H1 (cell line): ENCODE data around the gene CYSLTR1. TPM values are rescaled to one million over a fixed set of nuclear protein-coding genes. Genes with fewer than 3 reads are reported as not detected.

ENCODE experiments used
- CTCF ChIA-PET: fragments of 300-600 bp; sonication (Branson Sonifier 250); formaldehyde crosslinking; loops from one replicate; lab custom pipeline; 2021; ENCODE audit not compliant: partially characterized antibody; lab: Charles Lee
- POLR2A ChIA-PET: fragments of 300-600 bp; sonication (Branson Sonifier 250); formaldehyde crosslinking; loops from one replicate; lab custom pipeline; 2021; ENCODE audit warnings: inconsistent platforms; ENCODE audit not compliant: partially characterized antibody; lab: Charles Lee
- DNase-seq, 2 experiments: peaks; one replicate each; pipeline versions ENCODE4 v3.0.0 to v3.0.0-alpha.2; 2010 to 2022; ENCODE audit warnings: low spot score in 2 of 2, low read depth in 1 of 2, mixed read lengths in 1 of 2
- FAIRE-seq: peaks from 2 replicates; lab custom pipeline; 2011; peaks lifted over from hg19 to GRCh38; lab: Jason Lieb, UNC
- H2AFZ ChIP-seq: 2 replicates; pipeline ENCODE4 v1.8.1; 2012; ENCODE audit warnings: low read length, inconsistent platforms
- H2AK5ac ChIP-seq: 2 replicates; pipeline ENCODE4 v1.6.1; 2013; ENCODE audit warnings: low read depth, low read length
- H2BK120ac ChIP-seq: replicated peaks from 2 replicates; pipeline ENCODE3; 2013; ENCODE audit warnings: low read depth, low read length, inconsistent platforms
- H2BK12ac ChIP-seq: 2 replicates; pipeline ENCODE4 v1.6.1; 2013; ENCODE audit warnings: low read depth, low read length
- H2BK15ac ChIP-seq: 2 replicates; pipeline ENCODE4 v1.6.1; 2013; ENCODE audit warnings: low read length
- H2BK20ac ChIP-seq: 2 replicates; pipeline ENCODE4 v1.6.1; 2013; ENCODE audit warnings: low read length
- H2BK5ac ChIP-seq: 2 replicates; pipeline ENCODE4 v1.6.1; 2013; ENCODE audit warnings: low read depth, low read length
- H3K14ac ChIP-seq: 2 replicates; pipeline ENCODE4 v1.6.1; 2013; ENCODE audit warnings: inconsistent platforms; ENCODE audit not compliant: insufficient read length
- H3K18ac ChIP-seq: 2 replicates; pipeline ENCODE4 v1.6.1; 2013; ENCODE audit warnings: low read length; ENCODE audit errors: extremely low read depth
- H3K23ac ChIP-seq: 2 replicates; pipeline ENCODE4 v1.6.1; 2013; ENCODE audit warnings: inconsistent platforms; ENCODE audit not compliant: insufficient read length
- H3K23me2 ChIP-seq: 2 replicates; pipeline ENCODE4 v1.6.1; 2013; ENCODE audit warnings: low read depth, low read length
- H3K27ac ChIP-seq: 2 replicates; pipeline ENCODE4 v1.6.1; 2011; ENCODE audit warnings: low read depth, low read length, inconsistent platforms
- H3K27me3 ChIP-seq, 4 experiments: replicated peaks in 1 of 4; 1 replicate in 1 of 4; 2 replicates in 3 of 4; pipeline versions ENCODE4 v1.6.1 to v1.8.1; 2011 to 2013; ENCODE audit warnings: low read length in 3 of 4, mild to moderate bottlenecking in 3 of 4, inconsistent platforms in 2 of 4, mixed read lengths in 2 of 4, moderate library complexity in 1 of 4; ENCODE audit not compliant: control insufficient read depth in 3 of 4, insufficient read depth in 3 of 4; ENCODE audit errors: extremely low read depth in 1 of 4
- H3K36me3 ChIP-seq, 4 experiments: 2 replicates each; pipeline versions ENCODE4 v1.6.1 to v1.8.1; 2011 to 2013; ENCODE audit warnings: mild to moderate bottlenecking in 4 of 4, low read length in 3 of 4, moderate library complexity in 2 of 4, control low read depth in 1 of 4, inconsistent platforms in 1 of 4; ENCODE audit not compliant: insufficient read depth in 4 of 4, control insufficient read depth in 2 of 4
- H3K4ac ChIP-seq: replicated peaks from 2 replicates; pipeline ENCODE3; 2013; ENCODE audit warnings: low read length, low read depth, mixed read lengths, inconsistent platforms; ENCODE audit not compliant: insufficient read length
- H3K4me1 ChIP-seq, 4 experiments: replicated peaks in 1 of 4; 1 replicate in 1 of 4; 2 replicates in 3 of 4; pipeline versions ENCODE4 v1.6.1 to v1.8.1; 2011 to 2013; ENCODE audit warnings: low read length in 3 of 4, inconsistent platforms in 2 of 4, mixed read lengths in 1 of 4; ENCODE audit not compliant: insufficient read depth in 4 of 4, control insufficient read depth in 3 of 4
- H3K4me2 ChIP-seq, 2 experiments: 2 replicates each; pipeline versions ENCODE4 v1.6.1 to v1.8.1; 2011 to 2013; ENCODE audit warnings: low read depth in 2 of 2, low read length in 2 of 2, control low read depth in 1 of 2, inconsistent platforms in 1 of 2, mild to moderate bottlenecking in 1 of 2; ENCODE audit not compliant: insufficient read depth in 1 of 2
- H3K4me3 ChIP-seq, 4 experiments: fragments of 200-600, 300-600 bp in 1 of 4; sonication (generic), shearing (Covaris generic), sonication (Bioruptor Twin) in 1 of 4; 2 replicates each; pipeline versions ENCODE4 v1.5.1 to v1.8.1; 2011 to 2016; ENCODE audit warnings: low read length in 4 of 4, low read depth in 3 of 4, control low read depth in 2 of 4, inconsistent platforms in 2 of 4, mild to moderate bottlenecking in 2 of 4, mixed read lengths in 1 of 4, moderate library complexity in 1 of 4; ENCODE audit not compliant: insufficient read depth in 2 of 4; ENCODE audit errors: extremely low read depth in 1 of 4
- H3K56ac ChIP-seq: replicated peaks from 2 replicates; pipeline ENCODE3; 2013; ENCODE audit warnings: low read depth, mild to moderate bottlenecking, mixed read lengths, low read length, inconsistent platforms; ENCODE audit not compliant: insufficient read length
- H3K79me1 ChIP-seq: 2 replicates; pipeline ENCODE4 v1.6.1; 2013; ENCODE audit warnings: low read depth, low read length, control low read depth
- H3K79me2 ChIP-seq, 2 experiments: 2 replicates each; pipeline versions ENCODE4 v1.6.1 to v1.8.1; 2012 to 2013; ENCODE audit warnings: low read length in 2 of 2, mild to moderate bottlenecking in 2 of 2, inconsistent platforms in 1 of 2; ENCODE audit not compliant: insufficient read depth in 2 of 2, control insufficient read depth in 1 of 2
- H3K9ac ChIP-seq, 4 experiments: replicated peaks in 1 of 4; 1 replicate in 1 of 4; 2 replicates in 3 of 4; pipeline versions ENCODE4 v1.6.1 to v1.8.1; 2011 to 2013; ENCODE audit warnings: low read depth in 3 of 4, low read length in 3 of 4, control low read depth in 2 of 4, mild to moderate bottlenecking in 2 of 4, moderate library complexity in 2 of 4, inconsistent platforms in 1 of 4; ENCODE audit errors: extremely low read depth in 1 of 4
- H3K9me3 ChIP-seq, 2 experiments: 2 replicates each; pipeline versions ENCODE4 v1.6.1 to v1.8.1; 2012 to 2013; ENCODE audit warnings: mild to moderate bottlenecking in 2 of 2, moderate library complexity in 2 of 2, control low read depth in 1 of 2, inconsistent platforms in 1 of 2, low read depth in 1 of 2, low read length in 1 of 2, mixed read lengths in 1 of 2; ENCODE audit not compliant: insufficient read depth in 2 of 2
- H4K20me1 ChIP-seq, 2 experiments: replicated peaks in 1 of 2; 2 replicates each; pipeline versions ENCODE3 to v1.8.1; 2011 to 2013; ENCODE audit warnings: inconsistent platforms in 2 of 2, low read length in 2 of 2, mild to moderate bottlenecking in 1 of 2; ENCODE audit not compliant: insufficient read depth in 2 of 2, control insufficient read depth in 1 of 2
- H4K5ac ChIP-seq: 2 replicates; pipeline ENCODE4 v1.6.1; 2013; ENCODE audit warnings: low read length, low read depth, mixed read lengths, inconsistent platforms; ENCODE audit not compliant: insufficient read length
- H4K8ac ChIP-seq: 2 replicates; pipeline ENCODE4 v1.8.0; 2013; ENCODE audit warnings: mild to moderate bottlenecking, moderate library complexity, low read length, inconsistent platforms; ENCODE audit not compliant: insufficient read depth; ENCODE audit errors: extremely low read depth
- H4K91ac ChIP-seq: replicated peaks from 2 replicates; pipeline ENCODE3; 2013; ENCODE audit warnings: low read length, mixed read lengths, inconsistent platforms; ENCODE audit not compliant: insufficient read length
- ASH2L ChIP-seq: fragments of 200-600, 300-600 bp; sonication (generic); IDR thresholded peaks from one replicate; pipeline ENCODE4 v1.7.1; 2017; ENCODE audit warnings: low read length
- ATF2 ChIP-seq: IDR thresholded peaks from 2 replicates; pipeline ENCODE4 v1.6.1; 2012; ENCODE audit warnings: low read length, inconsistent platforms
- ATF3 ChIP-seq: IDR thresholded peaks from 2 replicates; pipeline ENCODE4 v1.6.1; 2011; ENCODE audit warnings: low read depth, mild to moderate bottlenecking, low read length; ENCODE audit not compliant: insufficient read depth
- CHD2 ChIP-seq: IDR thresholded peaks from 2 replicates; pipeline ENCODE4 v1.6.1; 2012; ENCODE audit warnings: low read length, improper control_type of control experiment
- CTBP2 ChIP-seq: IDR thresholded peaks from 2 replicates; pipeline ENCODE4 v1.7.0; 2011; ENCODE audit warnings: borderline replicate concordance, mild to moderate bottlenecking, moderate library complexity, mixed read lengths, low read length; ENCODE audit not compliant: insufficient read depth, insufficient read length
- EZH2 ChIP-seq: fragments of 200-600 bp; sonication (generic); IDR thresholded peaks from 2 replicates; pipeline ENCODE4 v1.7.1; 2012; ENCODE audit warnings: low read depth, mild to moderate bottlenecking, moderate library complexity, low read length, inconsistent platforms; ENCODE audit not compliant: severe bottlenecking
- JUND ChIP-seq: IDR thresholded peaks from 2 replicates; pipeline ENCODE4 v1.6.1; 2011; ENCODE audit warnings: mild to moderate bottlenecking, improper control_type of control experiment, low read length
- RAD21 ChIP-seq, 2 experiments: IDR thresholded peaks in 1 of 2; conservative IDR thresholded peaks in 1 of 2; 2 replicates each; pipeline ENCODE4 v1.6.1; 2011; ENCODE audit warnings: low read depth in 2 of 2, low read length in 2 of 2, improper control_type of control experiment in 1 of 2, inconsistent platforms in 1 of 2, mild to moderate bottlenecking in 1 of 2, moderate library complexity in 1 of 2
- RXRA ChIP-seq: IDR thresholded peaks from 2 replicates; pipeline ENCODE4 v1.6.1; 2011; ENCODE audit warnings: low read depth, mild to moderate bottlenecking, low read length, moderate library complexity; ENCODE audit not compliant: insufficient read depth
- YY1 ChIP-seq: IDR thresholded peaks from 2 replicates; pipeline ENCODE4 v1.6.1; 2011; ENCODE audit warnings: low read depth, mild to moderate bottlenecking, low read length
- WGBS, 2 experiments: shearing (Covaris generic) in 1 of 2; methylation state at CpG; one replicate each; pipeline versions ENCODE4 v1.1.6 to v1.1.7; 2013 to 2015; ENCODE audit warnings: low lambda C conversion rate in 2 of 2, mixed read lengths in 2 of 2, inconsistent platforms in 1 of 2, low coverage in 1 of 2, missing lambda C conversion rate in 1 of 2; ENCODE audit not compliant: insufficient replicate concordance in 2 of 2, insufficient coverage in 1 of 2, insufficient read length in 1 of 2; ENCODE audit errors: extremely low coverage in 1 of 2, missing lambda C conversion rate in 1 of 2; 5-methylcytosine and 5-hydroxymethylcytosine counted together
- polyA plus RNA-seq, 7 experiments: library from polyadenylated mRNA; depleted of rRNA in 3 of 7; stranded (reverse) in 5 of 7; unstranded in 2 of 7; fragments of >200 nt in 5 of 7; fragments of 200-250 nt in 2 of 7; gene quantifications; 1 replicate in 5 of 7; 2 replicates in 1 of 7; 4 replicates in 1 of 7; pipeline versions ENCODE4 v1.2.1 to v1.2.3, GENCODE V29; 2011 to 2013; ENCODE audit warnings: missing spikeins in 2 of 7, mixed read lengths in 2 of 7
- total RNA-seq: library from RNA; stranded (reverse); fragmentation: NEBNext Ultra II Directional; extraction: Animal tissue kit (Norgen Biotek cat#: 25700); gene quantifications from 2 replicates; pipeline ENCODE4 v1.2.1, GENCODE V29; 2021

Gene CYSLTR1
- total and polyA plus RNA-seq, 2 of the 8 experiments (the other 6 are each of a cell fraction or from before 2014, with no cell fraction given), result 0.09 TPM

- Histone ChIP-seq H4K91ac (no peak overlapping the region), H4K20me1 (no peaks in the 10 kb centered on the region), H3K79me2 (no peaks in the 10 kb centered on the region), H3K9ac (no peak overlapping the region), H3K14ac (no peak overlapping the region), H3K23me2 (no peaks in the 10 kb centered on the region), H3K79me1 (no peaks in the 10 kb centered on the region), H2BK5ac (no peak overlapping the region), H3K18ac (no peak overlapping the region), H3K4me2 (no peak overlapping the region), H2AK5ac (no peak overlapping the region), H3K4me1 (peaks cover 0 to 3% (median 1%) of the 10 kb centered on the region in 4 experiments; a peak in 2 of 7 replicates), H3K9me3 (no peaks in the 10 kb centered on the region), H3K56ac (no peak overlapping the region), H3K4me3 (no peak overlapping the region), H3K4ac (no peak overlapping the region), H2BK120ac (no peak overlapping the region), H2AFZ (no peak overlapping the region), H4K5ac (no peak overlapping the region), H4K8ac (no peak overlapping the region), H2BK20ac (no peak overlapping the region), H2BK12ac (no peak overlapping the region), H3K27me3 (no peaks in the 10 kb centered on the region), H3K27ac (no peak overlapping the region), H3K23ac (no peak overlapping the region), H3K36me3 (no peaks in the 10 kb centered on the region), H2BK15ac (no peak overlapping the region)
- no peak for FAIRE-seq
- ChIA-PET POLR2A (no interaction called here), CTCF (no interaction called here)
- 96% methylated on average over 2 of the region's 2 CpGs; no CpG with 5 or more reads in 1 of the 2 experiments for WGBS, 2 experiments
- TF ChIP-seq ASH2L, result no peak
- no peak for TF ChIP-seq JUND
- TF ChIP-seq CHD2, result no peak
- TF ChIP-seq RXRA, result no peak
- TF ChIP-seq ATF2, result no peak
- TF ChIP-seq RAD21 (IDR thresholded peaks at IDR 0.05 in 1 of 2, conservative IDR thresholded peaks at IDR 0.05 in 1 of 2; ENCODE audit: low read depth in 2 of 2, low read length in 2 of 2), result no peak
- TF ChIP-seq EZH2, result no peak
- no peak for TF ChIP-seq CTBP2
- TF ChIP-seq YY1, result no peak
- no peak for TF ChIP-seq ATF3
- no peak for DNase-seq
Measured at GRCh38 chrX:78326401-78326800, 1.0 kb downstream of the CYSLTR1 start.
